IPS-18c (cell line): ENCODE measurements around the gene CACNA1C.

Experiments
- H3K4me3 ChIP-seq: 2 replicates; pipeline ENCODE4 v1.7.0; 2013; ENCODE audit warnings: low read depth, mild to moderate bottlenecking, low read length, moderate library complexity; ENCODE audit not compliant: insufficient read depth
- H3K9me3 ChIP-seq: one replicate; pipeline ENCODE4 v1.6.1; 2013; ENCODE audit warnings: mild to moderate bottlenecking, low read length, moderate library complexity; ENCODE audit not compliant: control insufficient read depth, insufficient read depth

CACNA1C gene

DNA sequence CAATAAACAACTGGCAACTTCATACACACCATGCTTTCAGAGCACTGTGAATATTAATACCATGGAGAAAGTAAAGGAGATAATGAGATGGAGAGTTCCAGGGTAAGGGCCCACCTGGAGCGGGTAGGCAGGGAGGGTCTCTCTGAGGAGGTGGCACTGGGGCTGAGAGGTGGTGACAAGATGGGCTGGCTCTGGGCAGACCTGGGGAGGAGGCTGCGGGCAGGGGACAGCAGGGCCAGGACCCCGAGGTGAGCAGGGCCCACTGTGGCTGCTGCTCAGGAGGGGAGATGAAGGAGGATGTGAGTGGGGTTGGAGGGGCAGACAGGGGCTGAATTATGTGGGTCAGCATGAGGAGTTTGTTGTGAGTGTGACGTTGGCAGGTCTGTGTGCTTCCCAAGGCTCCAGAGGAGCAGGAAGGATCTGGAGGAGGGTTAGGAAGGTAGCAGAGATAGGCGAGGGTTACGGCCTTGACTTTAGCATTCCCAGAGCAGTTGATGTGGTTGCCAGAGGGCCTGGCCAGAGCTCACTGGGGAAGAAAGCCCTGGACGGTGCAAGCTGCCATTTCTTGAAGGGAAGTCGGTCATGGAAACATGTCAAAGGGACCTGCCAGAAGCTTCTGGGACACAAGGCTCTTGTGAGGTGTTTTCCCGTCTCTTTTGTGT lies 88.2 kb downstream of the CACNA1C start:
- Histone ChIP-seq H3K9me3 (no peaks in the 10 kb centered on the region), H3K4me3 (no peak overlapping the region)

DNA sequence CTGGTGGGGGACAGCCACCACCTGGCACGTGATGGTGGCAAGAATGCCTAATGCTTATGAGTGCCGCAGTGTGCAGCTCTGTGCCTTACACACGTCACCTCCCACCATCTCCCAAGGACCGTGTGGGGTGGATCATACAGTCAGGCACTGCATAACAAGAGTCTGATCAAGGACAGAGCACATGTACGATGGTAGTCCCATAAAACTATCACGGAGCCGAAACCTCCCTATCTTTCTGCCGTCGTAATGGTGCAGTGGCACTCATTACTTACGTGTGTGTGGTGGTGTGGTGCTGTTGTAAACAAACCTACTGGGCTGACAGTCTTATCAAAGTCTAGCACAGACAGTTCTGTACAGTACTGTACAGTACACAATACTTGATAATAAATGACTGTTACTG lies 89.3 kb downstream of the CACNA1C start:
- H3K4me3 ChIP-seq, result no peak overlapping the region
- H3K9me3 ChIP-seq, result no peaks in the 10 kb centered on the region

DNA sequence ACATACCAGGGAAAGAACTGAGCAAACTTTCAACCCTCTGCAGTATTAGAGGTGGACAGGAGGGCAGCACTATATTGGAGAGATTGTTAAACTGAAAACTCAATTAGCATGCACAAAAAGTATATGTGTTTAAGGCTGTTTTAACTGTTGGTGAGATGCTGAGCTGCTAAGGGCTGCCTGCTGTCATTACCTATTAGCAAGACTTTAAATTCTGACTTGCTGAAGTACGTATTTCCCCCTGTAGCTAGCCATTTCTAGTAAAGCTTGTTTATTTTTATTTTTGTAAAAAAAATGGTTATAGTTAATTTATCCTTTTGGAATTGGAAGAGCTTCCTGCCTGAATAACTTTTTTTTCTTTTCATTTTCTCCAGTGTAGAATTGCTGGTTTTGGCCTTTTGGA lies 92.2 kb downstream of the CACNA1C start:
- Histone ChIP-seq H3K4me3 (no peak overlapping the region), H3K9me3 (no peaks in the 10 kb centered on the region)

DNA sequence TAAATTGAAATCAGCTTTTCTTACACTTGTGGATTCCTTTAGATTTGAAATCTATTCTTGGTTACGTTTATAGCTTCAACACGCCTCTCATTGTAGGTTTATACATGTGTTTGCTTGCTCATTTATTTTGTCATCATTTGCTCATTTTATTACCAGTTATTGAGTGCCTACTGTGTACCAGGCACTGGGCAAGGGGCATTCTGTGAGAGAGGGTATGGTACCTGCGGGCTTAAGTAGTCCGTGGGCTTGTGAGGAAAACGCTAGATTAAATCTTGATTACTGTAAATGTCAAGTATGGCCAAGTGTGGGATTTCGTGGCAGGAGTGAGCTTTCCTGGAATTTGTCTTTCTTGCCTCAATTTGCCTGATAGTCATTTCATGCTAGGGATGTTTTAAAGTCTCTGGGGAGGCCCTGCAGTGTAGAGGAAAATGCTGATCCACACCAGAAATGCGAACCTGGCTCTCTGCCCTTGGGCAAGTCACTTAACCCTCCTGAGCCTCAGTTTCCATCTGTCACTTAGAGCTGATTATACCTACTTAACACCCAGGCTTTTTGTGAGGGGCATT lies 92.7 kb downstream of the CACNA1C start:
- Histone ChIP-seq H3K9me3 (no peaks in the 10 kb centered on the region), H3K4me3 (no peak overlapping the region)

DNA sequence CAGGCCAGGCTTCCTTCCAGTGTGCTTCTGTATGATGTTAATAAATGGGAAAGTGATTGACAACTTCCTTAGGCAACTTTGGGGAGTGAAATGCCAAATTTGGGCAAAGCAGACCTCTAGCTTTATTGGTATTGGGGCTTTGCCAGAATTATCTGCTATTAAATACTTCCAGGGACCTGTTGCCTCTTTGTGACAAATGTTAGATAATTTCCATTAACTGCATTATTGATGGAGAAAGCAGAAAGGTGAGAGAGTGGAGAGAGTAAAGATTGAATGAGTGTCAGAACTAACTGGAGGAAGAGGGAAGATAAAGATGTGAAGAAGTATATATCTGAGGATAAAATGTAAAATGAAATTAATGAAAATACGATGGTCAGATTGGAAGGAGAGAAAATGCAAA lies 94.5 kb downstream of the CACNA1C start:
- no peaks in the 10 kb centered on the region for H3K9me3 ChIP-seq
- no peak overlapping the region for H3K4me3 ChIP-seq

DNA sequence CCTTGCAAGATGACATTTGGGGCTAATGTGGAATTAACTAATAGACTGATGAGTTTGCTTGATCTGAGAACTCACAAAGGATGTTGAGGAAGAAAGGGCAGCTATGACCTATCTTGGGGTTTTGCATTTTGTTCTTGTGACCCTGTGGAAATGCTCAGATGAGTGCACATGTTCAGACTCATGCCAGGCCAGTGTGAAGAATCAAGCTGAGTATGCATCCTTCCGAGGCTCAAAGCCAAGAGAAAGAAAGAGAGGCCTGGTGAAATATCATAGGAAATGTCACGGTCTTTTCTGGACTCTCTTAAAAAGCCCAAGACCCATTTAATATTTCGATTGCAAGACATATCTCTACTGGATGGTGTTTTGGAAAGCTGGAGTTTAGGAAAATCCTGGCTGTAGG lies 96.3 kb downstream of the CACNA1C start:
- H3K9me3 ChIP-seq, result no peaks in the 10 kb centered on the region
- no peak overlapping the region for H3K4me3 ChIP-seq

DNA sequence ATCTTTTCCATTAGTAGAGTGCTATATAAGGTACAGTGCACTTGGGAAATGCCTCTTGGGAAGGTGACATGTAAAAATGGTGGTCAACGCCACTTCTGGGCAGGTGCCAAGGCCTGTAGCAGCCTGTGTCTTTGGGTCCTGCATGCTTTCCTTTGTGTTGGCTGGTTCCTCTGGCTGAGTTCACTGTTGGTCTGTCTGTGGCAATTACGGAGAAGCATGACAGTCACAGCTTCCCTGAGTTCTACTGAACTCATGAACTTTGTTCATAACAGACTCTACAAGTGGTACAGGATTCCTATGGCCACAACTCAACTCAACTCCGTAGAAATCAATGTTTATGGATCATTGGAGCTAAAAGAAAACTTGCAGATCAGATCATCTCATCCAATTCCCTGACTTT lies 98.0 kb downstream of the CACNA1C start:
- no peak overlapping the region for H3K4me3 ChIP-seq
- no peaks in the 10 kb centered on the region for H3K9me3 ChIP-seq

DNA sequence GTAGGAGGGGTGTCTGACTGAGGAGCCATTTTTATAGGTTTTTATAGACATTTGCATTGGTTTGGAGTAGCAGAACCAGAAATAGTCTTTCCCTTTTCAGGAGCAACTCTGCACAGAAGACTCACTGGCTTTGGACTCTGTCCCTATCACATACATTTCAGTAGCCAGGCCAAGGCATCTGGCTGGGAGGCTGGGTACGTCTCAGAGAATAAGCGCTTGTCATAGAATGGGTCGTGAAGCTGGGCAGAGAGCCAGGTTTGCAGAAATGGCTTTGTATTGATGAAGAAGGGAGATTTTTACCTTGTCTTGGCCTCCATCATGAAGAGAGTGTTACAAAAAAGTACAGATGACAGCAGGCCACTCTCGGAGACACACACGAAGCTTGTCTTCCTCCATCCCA lies 98.6 kb downstream of the CACNA1C start:
- no peak overlapping the region for H3K4me3 ChIP-seq
- no peaks in the 10 kb centered on the region for H3K9me3 ChIP-seq

DNA sequence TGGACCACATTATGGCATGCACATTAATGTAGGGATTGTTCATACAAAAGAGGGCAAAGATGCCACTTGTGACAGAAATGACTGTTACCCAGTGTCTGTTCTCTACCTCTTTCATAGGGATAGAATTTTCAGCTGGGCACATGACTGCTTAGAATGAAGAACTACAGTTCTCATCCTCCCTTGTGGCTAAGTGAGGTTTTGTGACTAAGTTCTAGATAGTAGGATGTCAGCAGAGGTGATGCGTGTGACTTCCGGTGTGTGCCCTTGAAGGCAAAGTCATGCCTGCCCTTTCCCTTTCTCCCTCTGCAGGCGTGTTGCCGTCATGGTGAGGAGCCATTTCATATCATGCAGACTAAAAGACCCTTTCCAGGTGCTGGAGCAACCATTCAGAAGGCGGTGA lies 99.3 kb downstream of the CACNA1C start:
- H3K4me3 ChIP-seq, result no peak overlapping the region
- no peaks in the 10 kb centered on the region for H3K9me3 ChIP-seq

DNA sequence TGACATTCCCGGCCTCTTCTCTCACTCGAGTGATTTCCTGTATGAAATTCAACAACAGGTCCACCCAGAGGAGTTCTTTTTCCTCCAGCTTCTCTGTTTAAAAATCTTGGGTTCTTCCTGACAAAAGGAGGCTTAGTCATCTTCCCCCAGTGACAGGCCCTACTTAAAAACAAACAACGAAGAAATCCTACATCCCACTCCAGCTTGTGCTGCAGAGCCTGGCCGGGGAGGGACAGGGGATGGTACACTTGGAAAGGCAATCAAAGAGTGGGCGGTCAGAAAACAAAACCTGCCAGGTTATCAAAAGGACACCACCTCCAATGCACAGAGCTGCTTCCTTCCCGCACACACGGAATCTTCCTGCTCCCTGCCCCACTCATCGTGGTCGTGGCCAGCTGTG lies 101.3 kb downstream of the CACNA1C start:
- H3K4me3 ChIP-seq, result no peak overlapping the region
- H3K9me3 ChIP-seq, result no peaks in the 10 kb centered on the region

DNA sequence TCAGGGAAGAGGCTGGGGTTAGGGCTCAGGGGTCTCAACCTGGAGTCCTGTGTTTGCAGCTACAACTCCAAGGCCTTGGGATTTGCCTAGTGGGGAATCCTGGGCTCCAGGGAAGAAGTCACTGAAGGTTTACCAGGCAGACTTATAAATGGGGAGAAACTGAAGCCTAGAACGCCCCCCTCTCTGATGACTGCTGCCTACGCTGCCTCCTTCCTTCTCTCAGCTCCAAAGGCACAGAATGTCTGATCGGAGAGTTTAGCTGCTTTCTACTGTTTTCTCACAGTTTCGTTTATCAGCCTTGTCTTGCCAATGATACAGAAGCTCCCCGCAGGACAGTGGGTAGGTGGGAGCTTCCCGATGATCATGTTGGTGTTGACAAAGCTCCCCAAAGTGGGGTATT lies 101.7 kb downstream of the CACNA1C start:
- no peaks in the 10 kb centered on the region for H3K9me3 ChIP-seq
- no peak overlapping the region for H3K4me3 ChIP-seq

DNA sequence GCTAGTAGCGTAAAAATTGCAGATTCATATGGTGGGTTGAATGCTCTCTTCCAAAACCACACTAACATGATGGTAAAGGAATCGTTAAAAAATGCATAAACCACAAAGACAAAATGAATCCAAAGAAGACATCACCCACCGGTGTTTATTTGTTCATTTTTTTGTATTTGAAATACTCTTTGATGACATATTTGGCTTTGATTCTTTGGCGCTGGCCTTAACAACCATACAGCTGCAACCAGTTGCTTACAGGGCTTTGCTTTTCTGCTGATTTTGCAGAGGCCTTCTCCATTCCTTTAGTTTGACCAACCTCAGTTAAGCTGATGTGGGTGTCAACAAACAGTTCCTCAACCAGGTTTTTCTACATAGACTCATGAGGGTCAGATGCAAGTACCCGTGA lies 103.5 kb downstream of the CACNA1C start:
- Histone ChIP-seq H3K9me3 (no peaks in the 10 kb centered on the region), H3K4me3 (no peak overlapping the region)

DNA sequence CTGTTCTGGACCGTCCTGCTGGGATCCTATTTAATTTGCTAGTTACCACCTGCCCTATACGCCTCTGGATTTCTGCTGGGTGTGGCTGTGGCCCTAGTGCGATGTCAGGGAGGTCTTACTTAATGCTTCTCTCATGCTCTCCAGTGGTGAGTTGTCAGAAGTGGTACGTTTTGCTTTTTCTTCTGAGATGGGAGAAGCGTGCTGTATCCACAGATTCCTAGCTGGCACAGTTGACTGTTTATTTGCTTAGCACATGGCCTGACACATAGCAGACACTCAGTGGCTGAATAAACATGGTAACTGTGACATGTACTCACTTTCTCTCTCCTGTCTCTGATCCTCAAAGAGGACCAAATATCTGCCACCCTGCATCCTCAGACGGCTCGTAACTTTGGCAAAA lies 107.3 kb downstream of the CACNA1C start:
- Histone ChIP-seq H3K9me3 (no peaks in the 10 kb centered on the region), H3K4me3 (no peak overlapping the region)

DNA sequence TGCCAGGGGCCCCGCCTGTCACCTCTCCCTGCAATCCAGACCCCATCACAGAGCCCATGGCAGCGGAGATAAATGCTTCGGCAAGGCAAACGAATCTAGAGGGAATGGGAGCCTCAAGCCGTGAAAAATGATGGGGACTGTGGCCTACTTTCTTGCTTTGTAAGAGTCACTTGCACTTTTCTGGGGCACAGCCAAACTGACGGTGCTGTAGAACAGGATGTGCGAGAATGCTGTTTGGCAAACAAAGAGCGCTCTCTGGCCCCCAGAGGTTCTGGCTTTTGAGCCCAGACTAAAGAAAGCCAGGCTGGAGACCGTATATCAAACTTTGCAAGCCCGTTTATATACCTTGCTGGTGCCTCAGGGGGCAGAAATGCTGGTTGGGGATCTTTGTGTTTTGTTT lies 108.7 kb downstream of the CACNA1C start:
- H3K9me3 ChIP-seq, result no peaks in the 10 kb centered on the region
- H3K4me3 ChIP-seq, result no peak overlapping the region

DNA sequence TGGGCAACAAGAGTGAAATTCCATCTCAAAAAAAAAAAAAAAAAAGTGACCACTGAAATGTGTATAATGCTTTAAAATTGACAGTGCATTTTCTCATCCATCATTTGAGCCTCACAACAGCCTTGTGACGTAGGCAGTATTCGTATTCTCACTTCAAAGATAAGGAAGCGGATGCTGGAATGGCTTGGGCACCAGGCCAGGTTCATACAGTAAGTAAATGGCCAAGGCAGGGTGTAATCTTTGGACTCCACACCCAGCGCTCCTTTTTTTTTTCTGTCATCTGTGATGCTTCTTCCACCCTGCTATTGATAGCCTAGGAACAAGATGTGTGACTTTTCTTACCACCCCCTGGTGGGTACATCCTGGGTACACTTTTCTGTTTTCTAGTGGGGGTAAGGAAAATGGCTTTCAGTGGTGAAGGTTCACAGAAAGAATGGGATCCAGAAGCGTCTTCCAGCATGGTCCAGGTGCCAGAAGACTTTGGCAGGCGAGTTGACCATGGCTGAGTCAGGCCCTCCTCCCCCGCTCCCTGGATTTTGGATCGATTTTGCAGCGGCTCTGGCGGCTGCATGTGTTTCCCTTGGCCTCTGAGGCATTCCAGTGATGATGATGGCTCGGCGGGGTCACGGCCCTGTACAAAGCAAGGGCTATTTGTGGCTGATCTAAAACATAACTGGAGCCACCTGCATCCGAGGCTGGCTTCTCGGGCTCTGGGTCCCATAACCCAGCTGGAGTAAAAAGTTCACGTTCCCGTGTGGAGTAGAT lies 110.6 kb downstream of the CACNA1C start:
- H3K4me3 ChIP-seq, result no peak overlapping the region
- H3K9me3 ChIP-seq, result no peaks in the 10 kb centered on the region

DNA sequence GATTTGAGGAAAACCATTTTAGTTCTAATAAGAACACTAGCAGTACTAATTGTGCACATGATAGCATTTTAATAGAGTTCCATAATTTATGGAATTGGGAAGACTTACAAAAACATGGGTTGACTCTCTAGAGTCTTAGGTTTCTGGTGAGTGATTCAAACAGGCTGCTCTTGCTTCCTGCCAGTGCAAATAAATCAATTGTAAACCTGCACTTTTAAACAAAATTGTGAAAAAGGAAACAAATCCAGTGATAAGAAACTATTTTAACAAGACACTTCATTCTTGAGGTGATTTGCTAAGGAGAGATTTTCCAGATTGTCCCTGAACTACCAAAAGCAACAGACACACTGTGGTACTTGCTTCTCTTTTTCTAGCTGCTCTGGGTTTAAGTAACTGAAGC lies 112.2 kb downstream of the CACNA1C start:
- Histone ChIP-seq H3K9me3 (no peaks in the 10 kb centered on the region), H3K4me3 (no peak overlapping the region)

DNA sequence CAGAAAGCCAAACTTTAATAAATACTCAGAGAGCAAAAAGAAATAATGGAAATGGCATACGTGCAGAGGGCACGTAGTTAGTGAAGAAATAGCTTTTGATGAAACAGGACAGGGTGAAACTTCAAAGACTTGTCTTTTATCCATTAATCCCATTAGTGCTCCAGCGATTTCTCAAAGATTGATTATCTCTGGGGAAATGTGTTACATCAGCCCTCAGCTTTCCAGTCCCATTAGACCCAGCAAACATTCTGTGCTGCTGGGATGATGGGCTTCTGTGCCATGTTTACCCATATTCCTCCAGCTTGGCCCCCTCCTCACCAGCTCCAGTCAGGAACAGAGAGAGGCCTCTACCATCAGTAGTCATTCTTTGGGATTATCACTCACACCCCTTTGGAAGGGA lies 113.1 kb downstream of the CACNA1C start:
- H3K9me3 ChIP-seq, result no peaks in the 10 kb centered on the region
- no peak overlapping the region for H3K4me3 ChIP-seq

DNA sequence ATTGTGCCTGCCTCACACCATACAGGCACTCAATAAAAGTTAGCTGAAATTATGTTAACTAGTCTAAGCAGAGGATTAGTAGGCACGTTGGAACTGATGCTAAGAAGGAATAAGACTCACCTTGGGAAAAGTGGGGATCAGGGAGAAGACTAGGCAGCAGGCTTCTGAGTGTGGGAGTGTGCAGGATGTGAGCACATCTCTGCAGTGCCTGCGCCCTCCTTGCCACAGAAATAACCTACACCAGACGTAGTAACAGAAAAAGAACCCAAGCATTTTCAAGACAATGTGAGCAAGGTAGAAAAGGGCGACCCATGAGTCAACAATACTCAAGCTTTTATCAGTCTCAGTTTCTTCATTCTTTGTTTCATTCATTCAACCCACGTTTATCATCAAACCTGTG lies 113.9 kb downstream of the CACNA1C start:
- Histone ChIP-seq H3K9me3 (no peaks in the 10 kb centered on the region), H3K4me3 (no peak overlapping the region)
